H1 (cell line): ENCODE measurements around the gene AGRP. TPM values are rescaled to one million over a fixed set of nuclear protein-coding genes. Genes with fewer than 3 reads are reported as not detected.

Experiments used
- CTCF ChIA-PET: fragments of 300-600 bp; sonication (Branson Sonifier 250); formaldehyde crosslinking; loops from one replicate; lab custom pipeline; 2021; ENCODE audit not compliant: partially characterized antibody; lab: Charles Lee
- POLR2A ChIA-PET: fragments of 300-600 bp; sonication (Branson Sonifier 250); formaldehyde crosslinking; loops from one replicate; lab custom pipeline; 2021; ENCODE audit warnings: inconsistent platforms; ENCODE audit not compliant: partially characterized antibody; lab: Charles Lee
- DNase-seq, 2 experiments: peaks; one replicate each; pipeline versions ENCODE4 v3.0.0 to v3.0.0-alpha.2; 2010 to 2022; ENCODE audit warnings: low spot score in 2 of 2, low read depth in 1 of 2, mixed read lengths in 1 of 2
- FAIRE-seq: peaks from 2 replicates; lab custom pipeline; 2011; peaks lifted over from hg19 to GRCh38; lab: Jason Lieb, UNC
- H2AFZ ChIP-seq: 2 replicates; pipeline ENCODE4 v1.8.1; 2012; ENCODE audit warnings: low read length, inconsistent platforms
- H2AK5ac ChIP-seq: 2 replicates; pipeline ENCODE4 v1.6.1; 2013; ENCODE audit warnings: low read depth, low read length
- H2BK120ac ChIP-seq: replicated peaks from 2 replicates; pipeline ENCODE3; 2013; ENCODE audit warnings: low read depth, low read length, inconsistent platforms
- H2BK12ac ChIP-seq: 2 replicates; pipeline ENCODE4 v1.6.1; 2013; ENCODE audit warnings: low read depth, low read length
- H2BK15ac ChIP-seq: 2 replicates; pipeline ENCODE4 v1.6.1; 2013; ENCODE audit warnings: low read length
- H2BK20ac ChIP-seq: 2 replicates; pipeline ENCODE4 v1.6.1; 2013; ENCODE audit warnings: low read length
- H2BK5ac ChIP-seq: 2 replicates; pipeline ENCODE4 v1.6.1; 2013; ENCODE audit warnings: low read depth, low read length
- H3K14ac ChIP-seq: 2 replicates; pipeline ENCODE4 v1.6.1; 2013; ENCODE audit warnings: inconsistent platforms; ENCODE audit not compliant: insufficient read length
- H3K18ac ChIP-seq: 2 replicates; pipeline ENCODE4 v1.6.1; 2013; ENCODE audit warnings: low read length; ENCODE audit errors: extremely low read depth
- H3K23ac ChIP-seq: 2 replicates; pipeline ENCODE4 v1.6.1; 2013; ENCODE audit warnings: inconsistent platforms; ENCODE audit not compliant: insufficient read length
- H3K23me2 ChIP-seq: 2 replicates; pipeline ENCODE4 v1.6.1; 2013; ENCODE audit warnings: low read depth, low read length
- H3K27ac ChIP-seq: 2 replicates; pipeline ENCODE4 v1.6.1; 2011; ENCODE audit warnings: low read depth, low read length, inconsistent platforms
- H3K27me3 ChIP-seq, 4 experiments: replicated peaks in 1 of 4; 1 replicate in 1 of 4; 2 replicates in 3 of 4; pipeline versions ENCODE4 v1.6.1 to v1.8.1; 2011 to 2013; ENCODE audit warnings: low read length in 3 of 4, mild to moderate bottlenecking in 3 of 4, inconsistent platforms in 2 of 4, mixed read lengths in 2 of 4, moderate library complexity in 1 of 4; ENCODE audit not compliant: control insufficient read depth in 3 of 4, insufficient read depth in 3 of 4; ENCODE audit errors: extremely low read depth in 1 of 4
- H3K36me3 ChIP-seq, 4 experiments: 2 replicates each; pipeline versions ENCODE4 v1.6.1 to v1.8.1; 2011 to 2013; ENCODE audit warnings: mild to moderate bottlenecking in 4 of 4, low read length in 3 of 4, moderate library complexity in 2 of 4, control low read depth in 1 of 4, inconsistent platforms in 1 of 4; ENCODE audit not compliant: insufficient read depth in 4 of 4, control insufficient read depth in 2 of 4
- H3K4ac ChIP-seq: replicated peaks from 2 replicates; pipeline ENCODE3; 2013; ENCODE audit warnings: low read length, low read depth, mixed read lengths, inconsistent platforms; ENCODE audit not compliant: insufficient read length
- H3K4me1 ChIP-seq, 4 experiments: replicated peaks in 1 of 4; 1 replicate in 1 of 4; 2 replicates in 3 of 4; pipeline versions ENCODE4 v1.6.1 to v1.8.1; 2011 to 2013; ENCODE audit warnings: low read length in 3 of 4, inconsistent platforms in 2 of 4, mixed read lengths in 1 of 4; ENCODE audit not compliant: insufficient read depth in 4 of 4, control insufficient read depth in 3 of 4
- H3K4me2 ChIP-seq, 2 experiments: 2 replicates each; pipeline versions ENCODE4 v1.6.1 to v1.8.1; 2011 to 2013; ENCODE audit warnings: low read depth in 2 of 2, low read length in 2 of 2, control low read depth in 1 of 2, inconsistent platforms in 1 of 2, mild to moderate bottlenecking in 1 of 2; ENCODE audit not compliant: insufficient read depth in 1 of 2
- H3K4me3 ChIP-seq, 4 experiments: fragments of 200-600, 300-600 bp in 1 of 4; sonication (generic), shearing (Covaris generic), sonication (Bioruptor Twin) in 1 of 4; 2 replicates each; pipeline versions ENCODE4 v1.5.1 to v1.8.1; 2011 to 2016; ENCODE audit warnings: low read length in 4 of 4, low read depth in 3 of 4, control low read depth in 2 of 4, inconsistent platforms in 2 of 4, mild to moderate bottlenecking in 2 of 4, mixed read lengths in 1 of 4, moderate library complexity in 1 of 4; ENCODE audit not compliant: insufficient read depth in 2 of 4; ENCODE audit errors: extremely low read depth in 1 of 4
- H3K56ac ChIP-seq: replicated peaks from 2 replicates; pipeline ENCODE3; 2013; ENCODE audit warnings: low read depth, mild to moderate bottlenecking, mixed read lengths, low read length, inconsistent platforms; ENCODE audit not compliant: insufficient read length
- H3K79me1 ChIP-seq: 2 replicates; pipeline ENCODE4 v1.6.1; 2013; ENCODE audit warnings: low read depth, low read length, control low read depth
- H3K79me2 ChIP-seq, 2 experiments: 2 replicates each; pipeline versions ENCODE4 v1.6.1 to v1.8.1; 2012 to 2013; ENCODE audit warnings: low read length in 2 of 2, mild to moderate bottlenecking in 2 of 2, inconsistent platforms in 1 of 2; ENCODE audit not compliant: insufficient read depth in 2 of 2, control insufficient read depth in 1 of 2
- H3K9ac ChIP-seq, 4 experiments: replicated peaks in 1 of 4; 1 replicate in 1 of 4; 2 replicates in 3 of 4; pipeline versions ENCODE4 v1.6.1 to v1.8.1; 2011 to 2013; ENCODE audit warnings: low read depth in 3 of 4, low read length in 3 of 4, control low read depth in 2 of 4, mild to moderate bottlenecking in 2 of 4, moderate library complexity in 2 of 4, inconsistent platforms in 1 of 4; ENCODE audit errors: extremely low read depth in 1 of 4
- H3K9me3 ChIP-seq, 2 experiments: 2 replicates each; pipeline versions ENCODE4 v1.6.1 to v1.8.1; 2012 to 2013; ENCODE audit warnings: mild to moderate bottlenecking in 2 of 2, moderate library complexity in 2 of 2, control low read depth in 1 of 2, inconsistent platforms in 1 of 2, low read depth in 1 of 2, low read length in 1 of 2, mixed read lengths in 1 of 2; ENCODE audit not compliant: insufficient read depth in 2 of 2
- H4K20me1 ChIP-seq, 2 experiments: replicated peaks in 1 of 2; 2 replicates each; pipeline versions ENCODE3 to v1.8.1; 2011 to 2013; ENCODE audit warnings: inconsistent platforms in 2 of 2, low read length in 2 of 2, mild to moderate bottlenecking in 1 of 2; ENCODE audit not compliant: insufficient read depth in 2 of 2, control insufficient read depth in 1 of 2
- H4K5ac ChIP-seq: 2 replicates; pipeline ENCODE4 v1.6.1; 2013; ENCODE audit warnings: low read length, low read depth, mixed read lengths, inconsistent platforms; ENCODE audit not compliant: insufficient read length
- H4K8ac ChIP-seq: 2 replicates; pipeline ENCODE4 v1.8.0; 2013; ENCODE audit warnings: mild to moderate bottlenecking, moderate library complexity, low read length, inconsistent platforms; ENCODE audit not compliant: insufficient read depth; ENCODE audit errors: extremely low read depth
- H4K91ac ChIP-seq: replicated peaks from 2 replicates; pipeline ENCODE3; 2013; ENCODE audit warnings: low read length, mixed read lengths, inconsistent platforms; ENCODE audit not compliant: insufficient read length
- ASH2L ChIP-seq: fragments of 200-600, 300-600 bp; sonication (generic); IDR thresholded peaks from one replicate; pipeline ENCODE4 v1.7.1; 2017; ENCODE audit warnings: low read length
- BACH1 ChIP-seq: IDR thresholded peaks from 2 replicates; pipeline ENCODE4 v1.6.1; 2012; ENCODE audit warnings: low read length, improper control_type of control experiment
- CHD1 ChIP-seq: IDR thresholded peaks from 2 replicates; pipeline ENCODE4 v1.6.1; 2012; ENCODE audit warnings: low read depth, low read length, improper control_type of control experiment
- EP300 ChIP-seq, 2 experiments: IDR thresholded peaks; 1 replicate in 1 of 2; 2 replicates in 1 of 2; pipeline ENCODE4 v1.6.1; 2011 to 2012; ENCODE audit warnings: low read depth in 2 of 2, low read length in 2 of 2, mild to moderate bottlenecking in 2 of 2, borderline replicate concordance in 1 of 2, inconsistent platforms in 1 of 2, moderate library complexity in 1 of 2
- RXRA ChIP-seq: IDR thresholded peaks from 2 replicates; pipeline ENCODE4 v1.6.1; 2011; ENCODE audit warnings: low read depth, mild to moderate bottlenecking, low read length, moderate library complexity; ENCODE audit not compliant: insufficient read depth
- SRF ChIP-seq: IDR thresholded peaks from 2 replicates; pipeline ENCODE4 v1.6.1; 2011; ENCODE audit warnings: mild to moderate bottlenecking, low read depth, low read length, moderate library complexity
- TAF1 ChIP-seq: IDR thresholded peaks from 2 replicates; pipeline ENCODE4 v1.6.1; 2011; ENCODE audit warnings: mild to moderate bottlenecking, low read depth, low read length
- WGBS, 2 experiments: shearing (Covaris generic) in 1 of 2; methylation state at CpG; one replicate each; pipeline versions ENCODE4 v1.1.6 to v1.1.7; 2013 to 2015; ENCODE audit warnings: low lambda C conversion rate in 2 of 2, mixed read lengths in 2 of 2, inconsistent platforms in 1 of 2, low coverage in 1 of 2, missing lambda C conversion rate in 1 of 2; ENCODE audit not compliant: insufficient replicate concordance in 2 of 2, insufficient coverage in 1 of 2, insufficient read length in 1 of 2; ENCODE audit errors: extremely low coverage in 1 of 2, missing lambda C conversion rate in 1 of 2; 5-methylcytosine and 5-hydroxymethylcytosine counted together
- polyA plus RNA-seq, 7 experiments: library from polyadenylated mRNA; depleted of rRNA in 3 of 7; stranded (reverse) in 5 of 7; unstranded in 2 of 7; fragments of >200 nt in 5 of 7; fragments of 200-250 nt in 2 of 7; gene quantifications; 1 replicate in 5 of 7; 2 replicates in 1 of 7; 4 replicates in 1 of 7; pipeline versions ENCODE4 v1.2.1 to v1.2.3, GENCODE V29; 2011 to 2013; ENCODE audit warnings: missing spikeins in 2 of 7, mixed read lengths in 2 of 7
- total RNA-seq: library from RNA; stranded (reverse); fragmentation: NEBNext Ultra II Directional; extraction: Animal tissue kit (Norgen Biotek cat#: 25700); gene quantifications from 2 replicates; pipeline ENCODE4 v1.2.1, GENCODE V29; 2021
- TF ChIP-seq, protein P1 (sequence below): IDR thresholded peaks from 2 replicates; pipeline ENCODE4 v1.6.1; 2011; ENCODE audit warnings: low read length, improper control_type of control experiment

Gene AGRP
- total and polyA plus RNA-seq, 2 of the 8 experiments (the other 6 are each of a cell fraction or from before 2014, with no cell fraction given) = not detected

GRCh38 chr16:67449336-67449735 lies 34.0 kb downstream of the AGRP start:
- no peak overlapping the region for H2AK5ac ChIP-seq
- H4K91ac ChIP-seq = no peak overlapping the region
- H3K4me3 ChIP-seq = no peak overlapping the region
- H3K9ac ChIP-seq = no peak overlapping the region; a peak in 1 of 7 replicates
- no peaks in the 10 kb centered on the region for H3K27me3 ChIP-seq
- CTCF ChIA-PET = interaction anchor here (1.5 to 28.6 kb wide), 3 partner anchors 5 to 47 kb away, joined by 3 to 683 read pairs (median 683); partner anchors contain the start of gene HSD11B2
- POLR2A ChIA-PET = no interaction called here
- no peak overlapping the region for H2AFZ ChIP-seq
- peaks cover 0 to 5% (median 3%) of the 10 kb centered on the region in 4 experiments; a peak in 5 of 7 replicates for H3K4me1 ChIP-seq
- no peak overlapping the region for H3K4me2 ChIP-seq
- H2BK120ac ChIP-seq = no peak overlapping the region
- H3K23ac ChIP-seq = no peak overlapping the region
- peaks cover 2 to 5% of the 10 kb centered on the region in 2 experiments for H4K20me1 ChIP-seq
- no peak overlapping the region for H2BK15ac ChIP-seq
- H3K9me3 ChIP-seq = peaks cover 0 to 4% of the 10 kb centered on the region in 2 experiments; a peak in 1 of 4 replicates
- H3K4ac ChIP-seq = no peak overlapping the region
- no peak overlapping the region for H3K27ac ChIP-seq
- H3K14ac ChIP-seq = no peak overlapping the region
- no peak overlapping the region for H3K18ac ChIP-seq
- 88% methylated on average over 2 of the region's 2 CpGs; no CpG with 5 or more reads in 1 of the 2 experiments for WGBS, 2 experiments
- no peaks in the 10 kb centered on the region for H3K79me2 ChIP-seq
- peaks cover 0 to 5% (median 0%) of the 10 kb centered on the region in 4 experiments; a peak in 1 of 8 replicates for H3K36me3 ChIP-seq
- FAIRE-seq = no peak
- H4K5ac ChIP-seq = no peak overlapping the region
- no peaks in the 10 kb centered on the region for H3K23me2 ChIP-seq
- H4K8ac ChIP-seq = no peak overlapping the region
- H2BK12ac ChIP-seq = no peak overlapping the region
- no peak overlapping the region for H2BK5ac ChIP-seq
- H2BK20ac ChIP-seq = no peak overlapping the region
- no peaks in the 10 kb centered on the region; the same call in 1 of the 2 replicates for H3K79me1 ChIP-seq
- H3K56ac ChIP-seq = no peak overlapping the region
- no peak for DNase-seq
- TF ChIP-seq SRF (no peak), EP300 (IDR thresholded peaks at IDR 0.05; ENCODE audit: borderline replicate concordance in 1 of 2, low read depth in 2 of 2, low read length in 2 of 2) (no peak), CHD1 (no peak), TAF1 (no peak), RXRA (no peak), ASH2L (no peak), BACH1 (no peak)
- TF ChIP-seq, protein P1, sequence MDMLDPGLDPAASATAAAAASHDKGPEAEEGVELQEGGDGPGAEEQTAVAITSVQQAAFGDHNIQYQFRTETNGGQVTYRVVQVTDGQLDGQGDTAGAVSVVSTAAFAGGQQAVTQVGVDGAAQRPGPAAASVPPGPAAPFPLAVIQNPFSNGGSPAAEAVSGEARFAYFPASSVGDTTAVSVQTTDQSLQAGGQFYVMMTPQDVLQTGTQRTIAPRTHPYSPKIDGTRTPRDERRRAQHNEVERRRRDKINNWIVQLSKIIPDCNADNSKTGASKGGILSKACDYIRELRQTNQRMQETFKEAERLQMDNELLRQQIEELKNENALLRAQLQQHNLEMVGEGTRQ = no peak
